HG03175 (cell line): ENCODE results near the gene AMELX.

Experiments
- ATAC-seq: cut with Tn5 transposase; IDR thresholded peaks from one replicate; pipeline ENCODE4 v1.9.1; 2021; ENCODE audit warnings: mild to moderate bottlenecking, moderate library complexity; ENCODE audit not compliant: unreplicated experiment

Gene AMELX

GRCh38 chrX:11305641-11306040 lies 12.4 kb downstream of the AMELX start:
- no peak for ATAC-seq

- no peak for ATAC-seq
Observed at GRCh38 chrX:11309220-11309619, 16.0 kb downstream of the AMELX start.

GRCh38 chrX:11311706-11312105 lies 18.5 kb downstream of the AMELX start:
- no peak for ATAC-seq

GRCh38 chrX:11319806-11320520 lies 26.8 kb downstream of the AMELX start:
- ATAC-seq = no peak

- no peak for ATAC-seq
Observed at GRCh38 chrX:11321986-11322385, 28.8 kb downstream of the AMELX start.

- ATAC-seq = no peak
Observed at GRCh38 chrX:11328134-11328533, 34.9 kb downstream of the AMELX start.

GRCh38 chrX:11329021-11329420 lies 35.8 kb downstream of the AMELX start:
- ATAC-seq = no peak

- ATAC-seq = no peak
Observed at GRCh38 chrX:11331788-11332187, 38.6 kb downstream of the AMELX start.

- ATAC-seq = no peak
Observed at GRCh38 chrX:11334165-11334564, 41.0 kb downstream of the AMELX start.

GRCh38 chrX:11336201-11336600 lies 43.0 kb downstream of the AMELX start:
- no peak for ATAC-seq

GRCh38 chrX:11337292-11338009 lies 44.2 kb downstream of the AMELX start:
- ATAC-seq = no peak

- ATAC-seq = peak; percentile 74
Observed at GRCh38 chrX:11341274-11342201, 48.3 kb downstream of the AMELX start.

GRCh38 chrX:11342673-11343072 lies 49.5 kb downstream of the AMELX start:
- no peak for ATAC-seq

GRCh38 chrX:11346121-11346682 lies 53.0 kb downstream of the AMELX start:
- ATAC-seq = no peak

- no peak for ATAC-seq
Observed at GRCh38 chrX:11347300-11347699, 54.1 kb downstream of the AMELX start.

GRCh38 chrX:11349020-11349419 lies 55.8 kb downstream of the AMELX start:
- no peak for ATAC-seq

- no peak for ATAC-seq
Observed at GRCh38 chrX:11349661-11350337, 56.6 kb downstream of the AMELX start.
